ENCODE results near the gene SCFD2. TPM values are rescaled to one million over a fixed set of nuclear protein-coding genes. Genes with fewer than 3 reads are reported as not detected.

SCFD2 gene
- total RNA-seq, 1 experiment from 2014 or later: 8.1 TPM

GRCh38 chr4:52952540-52952939 lies 413.3 kb downstream of the SCFD2 start:
- BruUV-seq (replicated peaks): no TSS peak
- POLR2A ChIA-PET (ENCODE audit: unreplicated experiment): no interaction called here

DNA sequence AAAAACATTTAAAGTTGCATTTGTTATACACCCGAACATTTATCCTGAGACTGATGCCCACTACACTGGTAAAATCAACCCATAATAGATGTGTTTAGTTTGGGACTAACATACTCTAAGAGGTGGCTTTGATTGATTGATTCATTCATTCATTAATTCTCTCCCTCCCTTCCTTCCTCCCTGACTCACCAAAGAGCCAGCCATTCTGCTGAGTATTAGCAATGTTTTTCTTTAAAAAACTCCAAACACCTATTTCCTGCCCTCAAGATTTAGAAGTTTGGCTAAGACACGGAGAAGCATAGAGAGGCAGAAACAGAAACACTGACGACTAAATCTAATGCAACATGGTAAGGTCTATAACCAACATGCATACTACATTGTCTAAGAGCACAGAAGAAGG lies 414.8 kb downstream of the SCFD2 start:
- CTCF ChIA-PET: no interaction called here
- BruUV-seq (replicated peaks): no TSS peak

More at GRCh38 chr4:52952540-52952939, 413.3 kb downstream of the SCFD2 start:
- Histone ChIP-seq H4K20me1 (ENCODE audit: insufficient read depth) (no peaks in the 10 kb centered on the region), H3K79me2 (ENCODE audit: low read depth) (no peaks in the 10 kb centered on the region), H3F3A (ENCODE audit: insufficient read depth, low read depth) (no peaks in the 10 kb centered on the region), H2AFZ (no peak overlapping the region), H3K4me3 (no peak overlapping the region), H3K4me1 (replicated peaks; ENCODE audit: insufficient read depth) (no peaks in the 10 kb centered on the region), H3K9me2 (ENCODE audit: insufficient read depth) (no peaks in the 10 kb centered on the region), H3K36me3 (ENCODE audit: low read depth) (no peaks in the 10 kb centered on the region), H3K27ac (no peak overlapping the region), H3K9me3 (ENCODE audit: insufficient read depth, low read depth) (no peaks in the 10 kb centered on the region), H3K4me2 (no peak overlapping the region), H3K27me3 (ENCODE audit: insufficient read depth, low read depth) (no peaks in the 10 kb centered on the region)
- CTCF ChIA-PET: no interaction called here
- no peak for DNase-seq
- intact Hi-C loops (cut with micrococcal nuclease; ENCODE audit: unreplicated experiment): no loop called here
- no peak for TF ChIP-seq EZH2 (IDR thresholded peaks at IDR 0.05; ENCODE audit: low read depth)
- TF ChIP-seq, protein P1, sequence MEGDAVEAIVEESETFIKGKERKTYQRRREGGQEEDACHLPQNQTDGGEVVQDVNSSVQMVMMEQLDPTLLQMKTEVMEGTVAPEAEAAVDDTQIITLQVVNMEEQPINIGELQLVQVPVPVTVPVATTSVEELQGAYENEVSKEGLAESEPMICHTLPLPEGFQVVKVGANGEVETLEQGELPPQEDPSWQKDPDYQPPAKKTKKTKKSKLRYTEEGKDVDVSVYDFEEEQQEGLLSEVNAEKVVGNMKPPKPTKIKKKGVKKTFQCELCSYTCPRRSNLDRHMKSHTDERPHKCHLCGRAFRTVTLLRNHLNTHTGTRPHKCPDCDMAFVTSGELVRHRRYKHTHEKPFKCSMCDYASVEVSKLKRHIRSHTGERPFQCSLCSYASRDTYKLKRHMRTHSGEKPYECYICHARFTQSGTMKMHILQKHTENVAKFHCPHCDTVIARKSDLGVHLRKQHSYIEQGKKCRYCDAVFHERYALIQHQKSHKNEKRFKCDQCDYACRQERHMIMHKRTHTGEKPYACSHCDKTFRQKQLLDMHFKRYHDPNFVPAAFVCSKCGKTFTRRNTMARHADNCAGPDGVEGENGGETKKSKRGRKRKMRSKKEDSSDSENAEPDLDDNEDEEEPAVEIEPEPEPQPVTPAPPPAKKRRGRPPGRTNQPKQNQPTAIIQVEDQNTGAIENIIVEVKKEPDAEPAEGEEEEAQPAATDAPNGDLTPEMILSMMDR (conservative IDR thresholded peaks at IDR 0.05): no peak

DNA sequence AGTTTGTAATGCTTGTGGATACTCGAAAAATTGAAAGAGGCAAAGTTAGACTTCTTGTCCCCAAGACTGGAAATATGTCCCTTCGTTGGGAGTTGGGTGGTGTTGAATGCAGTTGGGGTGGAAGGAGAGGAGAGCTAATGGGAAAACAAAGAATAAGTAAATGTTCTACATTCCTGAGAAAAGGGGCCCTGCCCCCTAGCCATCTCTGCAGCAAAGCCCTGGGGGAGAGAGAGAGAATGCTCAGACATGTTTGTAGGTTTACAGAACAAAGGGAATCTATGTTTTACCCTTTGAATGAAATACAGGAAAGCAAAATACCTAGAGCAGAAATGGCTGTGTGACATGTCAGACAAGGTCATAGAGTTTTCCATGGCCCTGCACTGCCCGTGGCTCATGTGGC lies 415.6 kb downstream of the SCFD2 start:
- H3K4me2 ChIP-seq: no peak overlapping the region
- no peaks in the 10 kb centered on the region for H3K36me3 ChIP-seq (ENCODE audit: low read depth)
- no peaks in the 10 kb centered on the region for H3K4me1 ChIP-seq (replicated peaks; ENCODE audit: insufficient read depth)
- DNase-seq: no peak
- ChIA-PET POLR2A (ENCODE audit: unreplicated experiment) (no interaction called here), CTCF (no interaction called here)
- no peaks in the 10 kb centered on the region for H3K27me3 ChIP-seq (ENCODE audit: insufficient read depth, low read depth)
- no peaks in the 10 kb centered on the region for H3F3A ChIP-seq (ENCODE audit: insufficient read depth, low read depth)
- no TSS peak for BruUV-seq (replicated peaks)
- no peaks in the 10 kb centered on the region for H3K79me2 ChIP-seq (ENCODE audit: low read depth)
- H3K9me2 ChIP-seq (ENCODE audit: insufficient read depth): no peaks in the 10 kb centered on the region
- H3K4me3 ChIP-seq: no peak overlapping the region
- H3K27ac ChIP-seq: no peak overlapping the region
- intact Hi-C loops (cut with micrococcal nuclease; ENCODE audit: unreplicated experiment): no loop called here
- TF ChIP-seq, protein P1 (conservative IDR thresholded peaks at IDR 0.05): no peak
- TF ChIP-seq EZH2 (IDR thresholded peaks at IDR 0.05; ENCODE audit: low read depth): no peak
- H4K20me1 ChIP-seq (ENCODE audit: insufficient read depth): no peaks in the 10 kb centered on the region
- H2AFZ ChIP-seq: no peak overlapping the region
- H3K9me3 ChIP-seq (ENCODE audit: insufficient read depth, low read depth): no peaks in the 10 kb centered on the region

More for the DNA sequence above, 414.8 kb downstream of the SCFD2 start:
- Histone ChIP-seq H2AFZ (no peak overlapping the region), H3K79me2 (ENCODE audit: low read depth) (no peaks in the 10 kb centered on the region), H3K4me1 (replicated peaks; ENCODE audit: insufficient read depth) (no peaks in the 10 kb centered on the region), H3F3A (ENCODE audit: insufficient read depth, low read depth) (no peaks in the 10 kb centered on the region), H3K4me3 (no peak overlapping the region), H3K9me2 (ENCODE audit: insufficient read depth) (no peaks in the 10 kb centered on the region), H3K4me2 (no peak overlapping the region), H3K9me3 (ENCODE audit: insufficient read depth, low read depth) (no peaks in the 10 kb centered on the region), H4K20me1 (ENCODE audit: insufficient read depth) (no peaks in the 10 kb centered on the region), H3K27me3 (ENCODE audit: insufficient read depth, low read depth) (no peaks in the 10 kb centered on the region), H3K36me3 (ENCODE audit: low read depth) (no peaks in the 10 kb centered on the region), H3K27ac (no peak overlapping the region)
- intact Hi-C loops (cut with micrococcal nuclease; ENCODE audit: unreplicated experiment): no loop called here
- TF ChIP-seq, protein P1 (conservative IDR thresholded peaks at IDR 0.05): no peak
- TF ChIP-seq EZH2 (IDR thresholded peaks at IDR 0.05; ENCODE audit: low read depth): no peak
- no peak for DNase-seq
- POLR2A ChIA-PET (ENCODE audit: unreplicated experiment): no interaction called here

Data from PC-9 (cell line).